Activated T-cell treated with anti-CD3 and anti-CD28 coated beads for 1 hour (primary cell): Measurements from ENCODE around the gene PIGV.
"Not testable (repeated sequence)": the region's sequence is repeated elsewhere in the genome, so short reads cannot be mapped to it uniquely, and the experiment has no call there.

ENCODE experiments used
- DNase-seq: peaks from one replicate; pipeline ENCODE4 v3.0.0-alpha.2; 2020; ENCODE audit warnings: low read depth

The PIGV gene

GRCh38 chr1:26794391-26794790 is 6.6 kb downstream of the PIGV start:
- DNase-seq: no peak

GRCh38 chr1:26797627-26798026 is 9.9 kb downstream of the PIGV start:
- DNase-seq: no peak

GRCh38 chr1:26799479-26800142 is 11.9 kb downstream of the PIGV start:
- DNase-seq: no peak

- DNase-seq: not testable (repeated sequence)
Measured at GRCh38 chr1:26803932-26804331, 16.2 kb downstream of the PIGV start.

- DNase-seq: peak; percentile 67
Measured at GRCh38 chr1:26810105-26810504, 22.4 kb downstream of the PIGV start.

GRCh38 chr1:26811057-26811456 is 23.3 kb downstream of the PIGV start:
- DNase-seq: no peak

- no peak for DNase-seq
Measured at GRCh38 chr1:26811708-26812107, 24.0 kb downstream of the PIGV start.

GRCh38 chr1:26814377-26814776 is 26.6 kb downstream of the PIGV start:
- DNase-seq: no peak

- DNase-seq: no peak
Measured at GRCh38 chr1:26814893-26815292, 27.1 kb downstream of the PIGV start.

GRCh38 chr1:26820784-26821269 is 33.1 kb downstream of the PIGV start:
- no peak for DNase-seq

GRCh38 chr1:26822737-26823395 is 35.1 kb downstream of the PIGV start:
- no peak for DNase-seq

GRCh38 chr1:26824731-26825130 is 37.0 kb downstream of the PIGV start:
- DNase-seq: no peak

- peak; percentile 60 for DNase-seq
Measured at GRCh38 chr1:26826261-26827105, 38.7 kb downstream of the PIGV start, which contains the start of gene ZDHHC18. Gene ZDHHC18 (plus strand): TSS chr1:26826688. CDS start chr1:26826805, 117 bp downstream.

GRCh38 chr1:26827106-26827604 is 39.4 kb downstream of the PIGV start:
- DNase-seq: no peak

GRCh38 chr1:26827663-26828062 is 39.9 kb downstream of the PIGV start:
- no peak for DNase-seq

- DNase-seq: no peak
Measured at GRCh38 chr1:26828411-26828991, 40.8 kb downstream of the PIGV start.

- no peak for DNase-seq
Measured at GRCh38 chr1:26829184-26829911, 41.6 kb downstream of the PIGV start.

GRCh38 chr1:26831059-26831458 is 43.3 kb downstream of the PIGV start:
- no peak for DNase-seq

- no peak for DNase-seq
Measured at GRCh38 chr1:26831546-26832248, 43.9 kb downstream of the PIGV start.

- DNase-seq: no peak
Measured at GRCh38 chr1:26832249-26832960, 44.7 kb downstream of the PIGV start.
